SK-N-DZ (cell line): ENCODE data around the gene DNAJC5G.
A peak's percentile ranks its signal among the peaks of the same experiment; 100 is the strongest.
"Not testable (repeated sequence)": the region's sequence is repeated elsewhere in the genome, so short reads cannot be mapped to it uniquely, and the experiment has no call there.

Experiments
- DNase-seq: peaks from one replicate; pipeline ENCODE4 v3.0.0-alpha.2; 2015; ENCODE audit warnings: low spot score

DNAJC5G gene

GRCh38 chr2:27251766-27252165 is 23.5 kb upstream of the DNAJC5G start:
- DNase-seq: no peak

- no peak for DNase-seq
These were observed 20.0 kb upstream of the DNAJC5G start for GRCh38 chr2:27255187-27255586.

- DNase-seq: no peak
These were observed 19.6 kb upstream of the DNAJC5G start for GRCh38 chr2:27255660-27256059.

GRCh38 chr2:27256855-27257454 is 18.3 kb upstream of the DNAJC5G start:
- DNase-seq: no peak

- DNase-seq: no peak
These were observed 17.2 kb upstream of the DNAJC5G start for GRCh38 chr2:27258051-27258450.

- no peak for DNase-seq
These were observed 13.8 kb upstream of the DNAJC5G start for GRCh38 chr2:27261241-27261925.

GRCh38 chr2:27261926-27262298 is 13.3 kb upstream of the DNAJC5G start:
- no peak for DNase-seq

GRCh38 chr2:27262379-27263286 is 12.6 kb upstream of the DNAJC5G start, which contains the start of gene SLC30A3:
Gene SLC30A3 (minus strand): TSS chr2:27263047. CDS start chr2:27262906, 141 bp downstream.
- peak; percentile 49 for DNase-seq

GRCh38 chr2:27263287-27264252 is 11.7 kb upstream of the DNAJC5G start:
- DNase-seq: peak; percentile 23

GRCh38 chr2:27264253-27264752 is 10.9 kb upstream of the DNAJC5G start:
- no peak for DNase-seq

- peak; percentile 73 for DNase-seq
These were observed 10.3 kb upstream of the DNAJC5G start for GRCh38 chr2:27264753-27265535.

GRCh38 chr2:27265536-27265870 is 9.7 kb upstream of the DNAJC5G start:
- DNase-seq: no peak

GRCh38 chr2:27268296-27268695 is 6.9 kb upstream of the DNAJC5G start:
- not testable (repeated sequence) for DNase-seq

- no peak for DNase-seq
These were observed 5.1 kb upstream of the DNAJC5G start for GRCh38 chr2:27270131-27270530.

- no peak for DNase-seq
These were observed 4.6 kb upstream of the DNAJC5G start for GRCh38 chr2:27270670-27271069.

- no peak for DNase-seq
These were observed 3.4 kb upstream of the DNAJC5G start for GRCh38 chr2:27271631-27272340.

- not testable (repeated sequence) for DNase-seq
These were observed 2.4 kb upstream of the DNAJC5G start for GRCh38 chr2:27272537-27273522.

GRCh38 chr2:27278010-27278409 is 2.8 kb downstream of the DNAJC5G start:
- no peak for DNase-seq
